GM18867 (cell line): ENCODE results near the gene ACSS3.
"Not testable (repeated sequence)": the region's sequence is repeated elsewhere in the genome, so short reads cannot be mapped to it uniquely, and the experiment has no call there.

Experiments used
- ATAC-seq: cut with Tn5 transposase; IDR thresholded peaks from one replicate; pipeline ENCODE4 v1.9.1; 2021; ENCODE audit warnings: mild to moderate bottlenecking, moderate library complexity; ENCODE audit not compliant: unreplicated experiment

The ACSS3 gene

DNA sequence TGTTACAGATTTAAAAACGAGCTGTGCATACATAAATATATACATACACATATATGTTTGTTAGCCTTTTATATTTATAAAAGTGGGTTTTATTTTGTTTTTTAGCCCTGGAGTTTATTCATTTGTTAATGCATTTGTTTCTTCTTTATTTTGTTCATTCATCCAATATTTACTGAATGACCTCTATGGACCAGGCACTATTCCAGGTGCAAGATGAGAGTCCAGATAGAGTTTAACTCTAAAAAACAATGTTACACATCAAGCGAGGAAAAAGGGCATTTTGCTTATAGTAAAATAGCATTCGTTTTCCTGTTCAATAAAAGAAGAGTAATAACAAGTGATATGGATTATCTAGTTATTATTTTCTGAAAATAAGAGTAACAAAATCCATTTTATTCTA is 14.2 kb downstream of the ACSS3 start:
- ATAC-seq: no peak

DNA sequence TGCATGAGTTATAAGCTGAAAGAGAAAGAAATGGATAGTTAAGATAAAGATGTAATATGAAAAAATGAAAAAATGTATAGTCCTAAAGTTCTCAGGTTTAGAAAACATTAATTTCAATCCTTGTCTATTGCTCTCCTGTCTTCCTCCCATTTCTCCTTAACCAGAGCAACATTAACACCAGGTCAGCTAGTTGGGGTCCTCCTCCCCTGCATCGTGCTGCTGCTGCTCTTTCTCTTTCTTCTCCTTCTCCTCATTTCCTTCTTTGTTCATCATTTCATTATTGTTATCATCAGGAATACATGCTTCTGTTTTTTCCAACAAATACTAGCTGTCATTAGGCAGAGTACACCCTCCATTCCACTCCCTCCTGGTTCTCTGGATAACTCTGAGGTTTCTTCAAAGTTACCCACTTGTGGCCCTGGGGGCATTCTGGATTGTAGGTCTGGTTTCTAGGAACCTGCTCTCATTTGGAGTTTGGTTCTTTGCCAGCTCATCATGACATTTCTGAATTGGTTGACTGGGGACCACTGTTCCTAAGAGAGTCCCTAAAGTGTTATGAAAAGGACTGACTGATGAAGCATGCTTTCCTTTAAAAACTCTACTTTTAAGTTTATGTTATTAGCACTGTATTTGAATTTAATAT is 17.0 kb downstream of the ACSS3 start:
- no peak for ATAC-seq

DNA sequence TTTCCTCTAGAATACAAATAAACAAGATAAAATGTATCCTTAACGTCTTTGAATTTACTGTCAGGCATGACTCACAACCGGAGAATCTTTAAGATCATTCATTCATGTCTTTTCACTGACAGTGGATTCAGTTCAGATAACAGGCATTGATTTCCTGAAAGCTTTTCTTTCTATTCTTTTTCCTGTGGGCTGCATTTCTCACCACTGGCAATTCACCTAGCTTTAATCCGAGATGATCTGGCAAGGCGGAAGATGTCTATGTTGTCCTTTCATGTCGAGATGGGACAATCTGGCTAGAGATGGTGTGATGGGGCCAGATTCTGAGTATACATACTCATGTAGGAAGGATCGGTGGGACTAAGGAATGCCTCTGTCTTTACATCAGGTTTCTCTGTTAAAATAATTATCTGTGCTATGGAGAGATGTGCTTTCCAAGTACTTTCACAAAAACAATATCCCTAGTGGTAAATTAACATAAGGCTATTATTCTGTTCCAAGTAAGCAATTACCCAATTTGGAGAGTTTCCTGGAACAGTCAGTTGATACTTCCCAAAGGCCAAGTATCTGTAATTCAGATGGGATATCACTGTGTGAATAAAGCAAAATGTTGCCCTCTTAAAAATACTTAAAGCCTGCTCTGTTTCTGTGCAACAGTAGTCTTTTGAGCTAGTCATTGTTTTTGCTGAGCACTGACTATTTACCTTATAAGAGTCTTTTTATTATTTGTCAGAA is 17.8 kb downstream of the ACSS3 start:
- no peak for ATAC-seq

DNA sequence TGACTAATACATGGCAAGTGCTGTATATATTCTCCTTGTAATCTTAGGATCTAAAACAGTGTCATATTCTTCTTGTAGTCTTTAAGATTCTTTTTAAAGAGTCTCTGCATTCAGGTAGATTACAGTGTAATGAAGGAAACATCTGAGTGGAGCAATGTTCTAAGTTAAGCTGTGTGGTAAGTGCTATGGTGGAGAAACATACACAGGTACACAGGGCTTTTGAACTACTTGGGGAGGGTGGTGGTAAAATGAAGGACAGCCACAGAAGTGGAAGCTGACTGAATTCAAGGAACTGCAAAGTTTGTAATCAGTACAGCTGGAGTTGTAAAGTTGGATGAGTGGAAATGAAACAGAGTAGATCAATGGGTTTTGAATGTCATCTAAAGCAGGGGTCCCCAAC is 27.8 kb downstream of the ACSS3 start:
- no peak for ATAC-seq

DNA sequence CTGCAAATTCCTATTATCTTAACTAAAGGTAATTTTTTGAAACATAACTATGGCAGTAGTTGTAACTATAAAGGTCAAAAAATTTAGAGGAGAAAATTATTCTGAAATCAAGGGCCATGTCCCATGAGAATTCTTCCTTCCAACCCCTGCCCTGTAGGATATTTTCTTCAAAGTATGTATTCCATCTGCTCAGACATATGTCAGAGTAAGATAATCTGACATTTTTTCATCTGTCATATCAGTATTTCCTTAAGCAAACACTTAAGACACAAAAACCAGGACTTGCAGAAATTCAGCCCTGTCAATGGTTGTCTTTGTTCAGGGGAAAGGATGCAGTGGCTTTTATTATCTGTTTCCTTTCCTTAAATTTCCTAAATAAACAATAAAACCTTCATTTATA is 36.3 kb downstream of the ACSS3 start:
- no peak for ATAC-seq

DNA sequence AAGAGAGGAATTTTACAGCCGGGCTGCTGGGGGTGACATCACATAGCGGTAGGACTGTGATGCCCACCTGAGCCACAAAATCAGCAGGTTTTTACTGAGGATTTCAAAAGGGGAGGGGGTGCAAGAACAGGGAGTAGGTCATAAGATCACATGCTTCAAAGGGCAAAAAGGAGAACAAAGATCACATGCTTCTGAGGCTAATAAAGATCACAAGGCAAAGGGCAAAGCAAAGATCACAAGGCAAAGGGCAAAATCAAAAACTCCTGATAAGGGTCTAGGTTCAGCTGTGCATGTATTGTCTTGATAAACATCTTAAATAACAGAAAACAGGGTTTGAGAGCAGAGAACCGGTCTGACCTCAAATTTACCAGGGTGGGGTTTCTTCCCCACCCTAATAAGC is 41.2 kb downstream of the ACSS3 start:
- not testable (repeated sequence) for ATAC-seq

DNA sequence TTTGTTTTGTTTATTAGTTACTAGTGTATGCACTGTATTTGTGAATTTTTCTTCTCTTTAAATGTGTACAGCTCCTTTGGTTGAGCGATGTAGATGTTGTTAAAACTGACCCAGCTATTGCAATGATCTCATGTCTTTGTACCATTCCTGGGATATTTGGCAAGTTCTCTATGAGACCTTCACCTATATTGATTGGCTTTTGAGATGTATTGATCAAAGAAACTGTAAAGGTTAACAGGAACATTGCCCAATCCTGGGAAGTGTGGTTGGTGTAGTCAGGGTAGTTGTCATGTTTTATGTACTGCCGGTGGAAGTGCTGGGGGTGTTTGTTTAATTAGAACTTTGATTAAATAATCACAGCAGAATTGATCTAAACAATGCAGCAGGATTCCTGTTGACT is 43.1 kb downstream of the ACSS3 start:
- ATAC-seq: no peak

DNA sequence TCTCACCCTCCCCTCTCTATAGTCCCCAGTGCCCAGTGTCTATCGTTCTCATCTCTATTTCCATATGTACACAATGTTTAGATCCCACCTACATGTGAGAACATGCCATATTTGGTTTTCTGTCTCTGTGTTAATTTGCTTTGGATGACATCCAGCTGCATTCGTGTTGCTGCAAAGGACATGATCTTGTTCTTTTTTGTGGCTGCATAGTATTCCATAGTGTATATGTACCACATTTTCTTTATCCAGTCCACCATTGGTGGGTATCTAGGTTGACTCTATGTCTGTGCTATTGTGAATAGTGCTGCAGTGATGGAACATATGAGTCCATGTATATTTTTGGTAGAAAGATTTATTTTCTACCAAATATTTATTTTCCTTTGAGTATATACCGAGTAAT is 45.7 kb downstream of the ACSS3 start:
- ATAC-seq: no peak

DNA sequence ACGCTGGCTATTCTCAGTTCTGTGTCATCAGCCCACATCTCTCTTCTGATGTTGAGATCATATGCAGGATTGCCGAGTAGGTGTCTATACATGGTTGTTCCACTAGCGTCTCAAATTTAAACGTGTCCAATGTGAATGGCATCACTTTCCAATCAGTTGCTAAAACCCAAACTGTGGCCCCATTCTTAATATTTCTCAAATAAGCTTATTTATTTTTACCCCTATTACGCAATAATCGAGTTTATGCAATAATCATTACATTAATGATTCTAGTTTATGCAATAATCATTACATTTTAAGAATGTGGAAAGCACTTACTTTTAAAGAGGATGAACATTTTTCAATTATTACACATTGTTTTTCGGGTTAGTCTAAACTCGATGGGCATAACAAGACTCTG is 47.8 kb downstream of the ACSS3 start:
- ATAC-seq: no peak

DNA sequence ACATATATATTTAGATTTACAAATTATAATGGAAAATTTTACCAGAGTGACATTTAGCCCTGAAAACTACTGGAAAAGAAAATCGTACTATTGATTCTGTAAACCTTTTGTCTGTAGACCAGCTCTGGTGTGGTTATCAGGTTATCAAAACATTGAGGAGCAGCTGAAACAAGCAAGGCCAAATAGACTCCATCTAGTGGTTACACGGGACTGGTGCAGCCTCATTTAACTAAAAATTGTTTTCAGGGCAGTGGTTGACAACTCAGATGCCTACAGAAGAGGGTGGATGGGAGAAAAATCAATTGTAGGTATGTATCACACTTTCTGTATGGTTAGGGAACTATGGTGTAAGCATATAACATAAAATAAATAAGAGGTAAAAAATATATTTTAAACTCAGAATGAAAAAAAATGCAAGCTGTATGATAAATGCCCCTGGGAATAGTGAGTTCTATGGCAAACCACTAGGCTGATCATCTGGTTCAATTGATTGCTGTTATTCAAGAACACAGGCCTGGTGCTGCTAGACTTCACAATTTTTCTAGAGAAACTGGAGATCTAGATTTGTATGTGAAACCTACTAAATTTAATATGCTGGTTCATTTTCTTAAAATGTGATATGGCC is 51.2 kb downstream of the ACSS3 start:
- ATAC-seq: peak; percentile 100

DNA sequence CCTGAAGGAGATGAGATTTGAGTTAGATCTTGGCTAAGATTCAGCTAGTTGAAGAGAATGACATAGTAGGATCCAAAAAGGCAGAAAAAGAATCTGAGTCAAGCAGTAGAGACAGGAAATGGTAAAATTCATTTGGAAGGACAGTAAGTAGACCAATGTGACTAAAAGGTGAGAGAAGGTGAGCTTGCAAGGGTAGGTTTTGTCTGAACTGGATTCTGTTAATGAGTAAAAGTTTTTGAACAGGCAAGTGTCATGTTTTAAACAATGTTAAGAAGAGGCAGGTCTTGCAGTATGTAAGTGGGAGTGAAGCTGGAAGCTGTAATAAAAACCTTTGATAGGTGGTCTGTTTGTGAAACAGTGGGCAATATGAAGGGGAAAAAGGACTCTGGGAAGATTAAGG is 58.6 kb downstream of the ACSS3 start:
- no peak for ATAC-seq

DNA sequence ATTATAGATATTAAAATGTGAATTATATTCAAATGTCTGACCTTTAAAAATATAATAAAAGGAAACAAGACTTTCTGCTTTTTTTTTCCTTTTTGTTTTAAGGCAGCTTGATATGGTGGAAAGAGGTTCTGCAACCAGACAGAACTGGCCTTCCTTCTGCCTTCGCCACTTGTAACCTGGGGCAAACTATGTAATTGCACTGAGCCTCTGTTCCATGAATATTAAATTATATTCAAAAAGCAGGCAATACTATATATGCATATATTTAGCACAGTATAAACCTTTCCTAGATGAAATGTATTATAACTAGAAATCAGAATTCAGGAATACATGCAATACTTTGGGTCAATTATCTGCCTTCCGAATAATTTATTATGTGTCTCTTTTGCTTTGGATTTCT is 59.9 kb downstream of the ACSS3 start:
- no peak for ATAC-seq

DNA sequence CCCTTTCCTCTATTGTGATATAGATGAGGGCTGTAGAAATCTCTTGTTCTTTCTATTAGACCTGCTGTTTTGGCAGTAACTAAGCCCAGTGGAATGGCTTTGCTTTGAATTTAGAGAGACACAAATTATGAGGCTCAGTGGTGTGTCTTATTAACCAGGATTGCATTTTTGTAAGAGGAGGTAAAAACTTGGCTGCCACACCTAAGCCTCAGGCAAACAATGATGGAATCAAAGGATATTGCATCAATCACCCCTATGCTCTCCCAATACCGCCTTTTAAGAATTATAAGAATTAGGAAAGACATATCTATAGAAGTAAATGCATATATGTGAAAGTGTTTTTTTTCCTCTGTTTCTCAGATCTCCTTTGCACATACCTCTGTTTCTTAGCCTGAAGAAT is 63.3 kb downstream of the ACSS3 start:
- ATAC-seq: no peak

DNA sequence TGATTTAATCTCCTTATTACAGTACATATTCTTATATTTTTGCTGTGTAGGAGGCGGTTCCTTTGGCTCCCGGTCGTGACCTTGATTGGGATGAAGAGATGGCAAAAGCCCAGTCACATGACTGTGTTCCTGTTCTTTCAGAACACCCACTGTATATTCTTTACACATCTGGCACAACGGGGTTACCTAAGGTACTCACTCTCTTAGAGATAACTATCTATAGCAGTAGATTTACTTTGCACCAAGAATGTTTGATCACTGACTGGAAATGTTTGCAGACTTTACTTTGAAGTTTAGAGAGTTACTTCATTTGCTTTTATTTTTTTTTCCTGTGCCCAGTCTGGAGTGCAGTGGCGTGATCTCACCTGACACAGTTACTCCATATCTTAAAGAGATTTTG is 65.2 kb downstream of the ACSS3 start:
- ATAC-seq: no peak

DNA sequence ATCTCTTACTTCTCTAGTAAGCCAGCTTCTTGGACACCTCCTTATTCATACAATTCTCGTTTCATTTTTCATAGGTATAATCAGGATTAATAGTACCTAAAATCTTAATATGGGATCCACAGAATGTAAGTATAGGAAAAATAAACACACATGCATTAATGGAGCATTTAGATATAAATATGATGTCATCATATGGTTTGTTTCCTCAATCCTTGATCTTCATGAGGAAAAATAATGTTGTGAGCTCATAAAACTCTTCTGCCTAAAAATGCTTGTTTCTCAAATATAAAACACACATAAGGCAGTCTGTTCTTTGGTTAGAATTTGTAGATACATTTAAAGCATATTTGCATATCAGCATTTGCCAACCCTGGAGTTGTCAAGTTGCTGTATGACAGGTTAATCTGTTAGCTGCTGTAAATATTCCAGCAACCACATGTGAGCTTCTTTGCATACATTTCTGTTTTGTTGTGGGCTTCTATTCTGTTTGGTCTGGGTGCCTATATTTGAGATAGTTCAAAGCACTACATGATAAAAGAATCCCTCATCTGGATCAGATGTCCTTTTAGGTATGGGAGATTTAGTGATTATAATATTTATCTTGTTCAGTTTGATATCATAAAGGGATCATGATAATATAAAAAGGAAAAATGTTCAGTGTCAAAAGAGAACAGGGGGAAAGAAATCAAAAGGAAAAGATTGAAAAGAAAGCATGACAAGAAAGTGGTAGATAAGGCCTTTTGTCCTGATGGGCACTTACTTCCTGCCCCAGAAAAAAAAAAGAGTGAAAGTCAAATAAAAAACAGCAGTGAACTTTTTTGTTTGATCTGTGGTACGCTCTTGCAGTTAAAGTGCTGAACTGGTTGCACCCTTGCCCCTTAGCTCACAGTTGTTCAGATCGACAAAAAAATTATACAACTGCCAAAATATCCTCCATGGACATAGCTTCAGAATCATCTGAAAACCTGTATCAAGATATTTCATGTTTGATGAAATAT is 68.6 kb downstream of the ACSS3 start:
- no peak for ATAC-seq

DNA sequence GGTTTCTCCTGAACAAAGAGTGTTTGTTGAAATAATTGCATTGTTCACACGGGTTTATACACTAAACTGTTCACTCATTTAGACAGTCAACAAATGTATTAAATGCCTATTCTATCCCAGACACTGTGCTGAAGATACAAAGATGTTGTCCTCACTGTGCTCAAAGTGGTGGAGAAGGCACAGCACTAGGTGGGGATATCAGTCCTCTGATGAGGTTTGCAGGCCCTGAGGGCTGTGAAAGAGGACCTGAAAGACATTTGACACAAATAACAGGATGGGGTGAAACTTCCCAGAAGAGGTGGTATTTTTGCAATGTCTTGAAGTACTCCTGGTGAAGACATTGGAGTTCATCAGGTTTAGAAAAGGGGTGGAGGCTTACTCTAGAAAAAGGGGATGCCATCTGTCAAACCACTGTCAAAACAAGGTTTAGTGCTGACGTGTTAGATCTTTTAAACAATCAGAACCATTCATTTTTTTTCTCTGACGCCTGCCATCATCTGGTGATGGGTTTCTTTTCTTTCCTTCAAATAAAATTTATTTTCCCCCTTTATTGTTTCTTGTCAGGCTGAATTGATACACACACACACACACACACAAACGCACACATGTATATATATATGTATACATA is 69.5 kb downstream of the ACSS3 start:
- peak; percentile 51 for ATAC-seq

DNA sequence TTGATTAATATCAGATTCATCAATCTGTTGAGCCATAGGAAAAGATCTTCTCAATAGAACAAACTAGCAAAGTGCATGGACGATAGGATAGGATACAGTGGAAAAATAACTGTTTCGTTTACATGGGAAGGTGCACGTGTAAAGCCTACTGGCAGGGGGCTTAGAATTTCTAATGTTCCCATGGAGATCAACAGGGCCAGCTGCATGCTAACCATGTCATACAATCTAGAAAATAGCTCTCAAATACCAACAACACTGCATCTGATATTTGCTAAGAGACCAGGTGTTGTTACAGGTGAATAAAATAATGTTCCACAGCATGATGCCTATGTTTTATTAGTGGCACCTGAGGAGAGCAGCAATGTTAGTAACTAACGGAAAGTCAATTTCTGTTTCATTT is 72.5 kb downstream of the ACSS3 start:
- no peak for ATAC-seq

DNA sequence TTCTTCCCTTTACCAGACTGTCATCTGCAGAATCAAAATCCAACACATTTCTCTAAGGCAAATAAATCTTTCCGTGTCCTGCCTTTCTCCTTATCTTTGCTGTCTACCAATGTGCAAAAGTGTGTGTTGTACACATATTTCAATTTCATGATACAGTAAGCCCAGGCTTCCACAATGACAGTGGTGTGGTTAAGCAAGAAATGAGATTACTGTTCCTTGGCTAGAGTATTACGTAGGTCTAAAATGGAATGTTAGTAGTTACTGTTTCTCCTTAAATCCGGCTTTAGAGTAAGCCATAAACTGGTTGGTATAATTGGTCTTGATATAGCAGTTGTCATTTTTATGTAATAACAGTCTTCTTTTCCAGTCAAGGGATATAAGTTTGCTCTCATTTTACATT is 82.0 kb downstream of the ACSS3 start:
- ATAC-seq: no peak

DNA sequence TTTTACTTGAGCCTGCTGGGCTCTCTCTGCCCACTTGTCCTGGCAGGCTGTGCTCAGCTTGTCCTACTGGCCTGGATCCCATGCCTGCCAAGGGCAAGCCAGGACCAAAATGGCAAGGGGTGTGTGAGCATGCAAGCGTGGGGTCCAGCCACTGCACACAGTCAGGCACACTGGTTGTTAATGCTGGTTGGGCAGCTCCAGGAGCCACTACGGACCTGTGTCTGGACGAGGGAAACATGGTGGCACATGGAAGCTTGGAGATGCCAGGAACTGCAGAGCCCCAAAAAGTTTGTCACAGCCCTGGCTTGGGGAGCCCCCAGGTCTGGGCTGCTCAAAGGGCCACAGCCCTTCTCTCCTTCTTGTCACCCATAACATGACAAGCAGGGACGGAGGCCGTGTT is 83.8 kb downstream of the ACSS3 start:
- ATAC-seq: no peak

DNA sequence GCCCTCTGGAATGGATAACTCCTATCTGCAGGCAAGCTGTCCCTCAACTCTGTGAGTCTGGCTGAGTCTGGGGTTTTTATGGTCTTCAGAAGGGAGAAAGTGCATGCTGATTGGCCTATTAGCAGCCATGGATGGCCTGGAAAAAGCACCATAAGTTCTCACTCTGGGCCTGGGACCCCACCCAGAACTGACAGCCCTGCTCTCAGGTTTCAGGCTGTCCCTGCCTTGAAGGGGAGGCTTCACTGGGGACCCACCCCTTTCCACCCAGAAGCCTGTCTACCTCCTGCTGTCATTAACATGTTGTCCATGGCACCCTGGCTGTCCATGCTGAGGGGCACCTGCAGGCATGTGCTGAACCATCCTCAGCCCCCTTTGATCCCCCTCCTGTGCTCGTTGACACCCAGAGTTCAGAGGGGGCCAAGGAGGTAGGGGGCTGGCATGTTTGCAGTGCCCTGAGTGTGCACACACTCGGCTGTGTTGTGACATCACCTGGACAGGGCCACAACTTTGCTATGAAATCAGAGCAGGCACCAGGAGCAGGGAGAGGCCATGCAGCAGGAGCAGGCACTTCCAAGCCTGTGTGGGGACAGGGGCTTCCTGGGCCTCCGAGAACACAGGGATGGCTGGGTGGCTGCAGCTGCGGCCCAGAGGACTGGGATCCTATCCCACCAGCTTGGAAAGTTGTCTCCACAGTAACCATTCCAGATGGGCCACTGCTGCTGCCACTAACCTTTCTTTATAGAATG is 84.7 kb downstream of the ACSS3 start:
- no peak for ATAC-seq
